Ecto neural progenitor cell (in vitro differentiated cells): ENCODE measurements around the gene ZBTB16.

Source experiments
- DNase-seq: peaks from one replicate; pipeline ENCODE4 v3.0.0-alpha.2; 2018; ENCODE audit warnings: low spot score

The ZBTB16 gene

GRCh38 chr11:114187173-114187572 is 127.7 kb downstream of the ZBTB16 start:
- no peak for DNase-seq

GRCh38 chr11:114188851-114189570 is 129.5 kb downstream of the ZBTB16 start:
- DNase-seq: no peak

- DNase-seq: no peak
These were observed 131.1 kb downstream of the ZBTB16 start for GRCh38 chr11:114190630-114191029.

- no peak for DNase-seq
These were observed 132.4 kb downstream of the ZBTB16 start for GRCh38 chr11:114191893-114192292.

GRCh38 chr11:114192841-114193389 is 133.4 kb downstream of the ZBTB16 start:
- DNase-seq: no peak

- DNase-seq: no peak
These were observed 134.5 kb downstream of the ZBTB16 start for GRCh38 chr11:114193730-114194679.

- DNase-seq: no peak
These were observed 135.2 kb downstream of the ZBTB16 start for GRCh38 chr11:114194702-114195101.

GRCh38 chr11:114195151-114195550 is 135.6 kb downstream of the ZBTB16 start:
- DNase-seq: no peak

- DNase-seq: no peak
These were observed 136.6 kb downstream of the ZBTB16 start for GRCh38 chr11:114195981-114196731.

- no peak for DNase-seq
These were observed 137.6 kb downstream of the ZBTB16 start for GRCh38 chr11:114196997-114197703.

GRCh38 chr11:114197799-114198500 is 138.4 kb downstream of the ZBTB16 start:
- no peak for DNase-seq

- DNase-seq: no peak
These were observed 139.5 kb downstream of the ZBTB16 start for GRCh38 chr11:114199051-114199450.

- no peak for DNase-seq
These were observed 141.0 kb downstream of the ZBTB16 start for GRCh38 chr11:114200351-114201133.

- no peak for DNase-seq
These were observed 141.7 kb downstream of the ZBTB16 start for GRCh38 chr11:114201219-114201618.

- DNase-seq: no peak
These were observed 142.6 kb downstream of the ZBTB16 start for GRCh38 chr11:114202011-114202609.

GRCh38 chr11:114207096-114207495 is 147.6 kb downstream of the ZBTB16 start:
- DNase-seq: no peak

GRCh38 chr11:114208377-114208776 is 148.9 kb downstream of the ZBTB16 start:
- DNase-seq: no peak

- DNase-seq: peak; percentile 80
These were observed 149.8 kb downstream of the ZBTB16 start for GRCh38 chr11:114209343-114209742.

GRCh38 chr11:114209904-114210303 is 150.4 kb downstream of the ZBTB16 start:
- no peak for DNase-seq
